ENCODE data around the gene IL20.

Gene IL20

DNA sequence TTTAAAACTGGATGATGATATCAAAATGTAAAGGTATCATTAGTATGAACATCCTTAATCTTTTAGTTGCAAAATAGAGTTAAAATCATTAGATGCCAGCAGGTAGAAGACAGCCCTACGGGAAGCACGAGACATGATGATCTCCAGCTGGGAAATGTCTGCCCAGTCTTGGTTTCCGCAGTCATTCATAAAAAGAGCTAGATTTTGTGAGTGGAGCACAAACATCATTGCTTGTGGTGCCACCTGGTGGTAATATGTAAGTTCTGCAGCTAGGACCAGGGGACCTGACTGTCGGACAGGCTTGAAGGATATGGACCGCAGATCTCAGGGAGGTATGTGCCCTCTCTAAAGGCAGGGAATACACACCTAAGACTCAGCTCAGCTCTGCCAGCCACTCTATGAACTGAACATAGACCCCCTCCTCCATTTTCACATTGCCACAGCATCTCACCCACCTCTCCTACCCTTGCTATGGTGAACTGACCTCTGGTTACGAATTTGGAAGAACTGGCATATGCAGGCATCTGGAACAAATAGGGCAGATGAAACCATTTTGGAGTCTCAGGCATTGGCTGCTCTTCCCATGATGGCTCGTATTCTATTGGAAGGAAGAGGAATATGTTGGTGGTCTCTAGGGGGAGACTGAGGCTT is 47.1 kb downstream of the IL20 start:
- peaks cover 12% of the 10 kb centered on the region for H3K4me1 ChIP-seq (ENCODE audit: low read length)
- no peak overlapping the region for H3K9ac ChIP-seq (ENCODE audit: low read length)
- peaks cover 9% of the 10 kb centered on the region for H3F3A ChIP-seq (ENCODE audit: insufficient read depth, low read length)
- TF ChIP-seq, protein P1, sequence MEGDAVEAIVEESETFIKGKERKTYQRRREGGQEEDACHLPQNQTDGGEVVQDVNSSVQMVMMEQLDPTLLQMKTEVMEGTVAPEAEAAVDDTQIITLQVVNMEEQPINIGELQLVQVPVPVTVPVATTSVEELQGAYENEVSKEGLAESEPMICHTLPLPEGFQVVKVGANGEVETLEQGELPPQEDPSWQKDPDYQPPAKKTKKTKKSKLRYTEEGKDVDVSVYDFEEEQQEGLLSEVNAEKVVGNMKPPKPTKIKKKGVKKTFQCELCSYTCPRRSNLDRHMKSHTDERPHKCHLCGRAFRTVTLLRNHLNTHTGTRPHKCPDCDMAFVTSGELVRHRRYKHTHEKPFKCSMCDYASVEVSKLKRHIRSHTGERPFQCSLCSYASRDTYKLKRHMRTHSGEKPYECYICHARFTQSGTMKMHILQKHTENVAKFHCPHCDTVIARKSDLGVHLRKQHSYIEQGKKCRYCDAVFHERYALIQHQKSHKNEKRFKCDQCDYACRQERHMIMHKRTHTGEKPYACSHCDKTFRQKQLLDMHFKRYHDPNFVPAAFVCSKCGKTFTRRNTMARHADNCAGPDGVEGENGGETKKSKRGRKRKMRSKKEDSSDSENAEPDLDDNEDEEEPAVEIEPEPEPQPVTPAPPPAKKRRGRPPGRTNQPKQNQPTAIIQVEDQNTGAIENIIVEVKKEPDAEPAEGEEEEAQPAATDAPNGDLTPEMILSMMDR (IDR thresholded peaks at IDR 0.05; ENCODE audit: low read length), result peak; percentile 93
- no peak for TF ChIP-seq EZH2phosphoT487 (IDR thresholded peaks at IDR 0.05; ENCODE audit: low read length)
- H3K4me2 ChIP-seq (ENCODE audit: low read depth, low read length), result no peak overlapping the region
- peak; percentile 88 for DNase-seq
- no peaks in the 10 kb centered on the region for H4K20me1 ChIP-seq (ENCODE audit: insufficient read depth, low read length)
- peaks cover 5% of the 10 kb centered on the region; the same call in 1 of the 2 replicates for H3K36me3 ChIP-seq (replicated peaks; ENCODE audit: insufficient read depth, low read length)
- no peak overlapping the region for H3K4me3 ChIP-seq (ENCODE audit: low read length)
- H3K9me2 ChIP-seq (replicated peaks; ENCODE audit: insufficient read depth, low read length), result no peaks in the 10 kb centered on the region
- H3K79me2 ChIP-seq (ENCODE audit: low read length), result peaks cover 52% of the 10 kb centered on the region
- H2AFZ ChIP-seq (ENCODE audit: low read length), result no peak overlapping the region
- no peak overlapping the region for H3K27ac ChIP-seq (ENCODE audit: low read length)
- no peaks in the 10 kb centered on the region for H3K27me3 ChIP-seq (replicated peaks; ENCODE audit: insufficient read depth, low read length)
- H3K9me3 ChIP-seq (replicated peaks; ENCODE audit: insufficient read depth, low read length), result no peaks in the 10 kb centered on the region

DNA sequence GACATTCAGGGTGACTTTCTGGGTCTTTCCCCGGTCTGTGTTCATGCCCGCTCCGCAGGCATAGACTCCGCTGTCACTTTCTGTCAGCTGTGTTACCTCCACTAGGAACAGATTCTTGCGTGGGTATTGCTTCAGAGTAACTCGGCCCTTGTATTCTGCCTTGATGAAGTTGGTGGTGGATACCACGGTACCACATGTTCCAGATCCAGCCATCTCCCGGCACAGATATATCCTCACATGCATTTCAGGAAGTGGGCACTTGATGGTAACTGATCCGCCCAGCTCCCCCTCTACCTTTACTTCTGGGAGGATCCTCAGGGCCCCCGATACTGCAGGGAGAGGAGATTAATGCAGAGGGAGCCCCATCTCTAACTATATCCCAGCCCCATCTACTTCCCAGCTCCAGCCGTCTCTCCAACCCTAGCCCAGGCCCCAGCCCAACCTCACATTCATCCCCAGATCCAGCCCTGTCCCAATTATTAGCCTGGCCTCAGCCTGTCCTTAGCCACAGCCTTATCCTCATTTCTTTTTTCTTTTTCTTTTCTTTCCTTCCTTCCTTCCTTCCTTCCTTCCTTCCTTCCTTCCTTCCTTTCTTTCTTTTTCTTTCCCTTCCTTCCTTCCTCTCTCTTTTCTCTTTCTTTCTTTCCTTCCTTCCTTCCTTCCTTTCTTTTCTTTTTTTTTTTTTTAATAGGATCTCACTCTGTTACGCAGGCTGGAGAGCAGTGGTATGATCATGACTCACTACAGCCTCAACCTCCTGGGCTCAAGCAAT is 48.5 kb downstream of the IL20 start:
- Histone ChIP-seq H3F3A (ENCODE audit: insufficient read depth, low read length) (peaks cover 9% of the 10 kb centered on the region), H3K4me2 (ENCODE audit: low read depth, low read length) (no peak overlapping the region), H3K9me3 (replicated peaks; ENCODE audit: insufficient read depth, low read length) (no peaks in the 10 kb centered on the region), H3K9ac (ENCODE audit: low read length) (no peak overlapping the region), H3K27ac (ENCODE audit: low read length) (no peak overlapping the region), H3K4me3 (ENCODE audit: low read length) (no peak overlapping the region), H4K20me1 (ENCODE audit: insufficient read depth, low read length) (no peaks in the 10 kb centered on the region), H2AFZ (ENCODE audit: low read length) (no peak overlapping the region), H3K9me2 (replicated peaks; ENCODE audit: insufficient read depth, low read length) (no peaks in the 10 kb centered on the region), H3K36me3 (replicated peaks; ENCODE audit: insufficient read depth, low read length) (peaks cover 5% of the 10 kb centered on the region; the same call in 1 of the 2 replicates), H3K79me2 (ENCODE audit: low read length) (peaks cover 66% of the 10 kb centered on the region), H3K4me1 (ENCODE audit: low read length) (peaks cover 19% of the 10 kb centered on the region), H3K27me3 (replicated peaks; ENCODE audit: insufficient read depth, low read length) (no peaks in the 10 kb centered on the region)
- DNase-seq, result no peak
- TF ChIP-seq EZH2 (optimal IDR thresholded peaks at IDR 0.05; ENCODE audit: low read depth, low read length), result no peak
- TF ChIP-seq, protein P1 (IDR thresholded peaks at IDR 0.05; ENCODE audit: low read length), result no peak
- no peak for TF ChIP-seq EZH2phosphoT487 (IDR thresholded peaks at IDR 0.05; ENCODE audit: low read length)

GRCh38 chr1:206915030-206915735 is 49.8 kb downstream of the IL20 start:
- no peak for TF ChIP-seq EZH2 (optimal IDR thresholded peaks at IDR 0.05; ENCODE audit: low read depth, low read length)
- TF ChIP-seq, protein P1 (IDR thresholded peaks at IDR 0.05; ENCODE audit: low read length), result no peak
- TF ChIP-seq EZH2phosphoT487 (IDR thresholded peaks at IDR 0.05; ENCODE audit: low read length), result no peak
- Histone ChIP-seq H3K4me2 (ENCODE audit: low read depth, low read length) (no peak overlapping the region), H3K27me3 (replicated peaks; ENCODE audit: insufficient read depth, low read length) (no peaks in the 10 kb centered on the region), H3K79me2 (ENCODE audit: low read length) (peaks cover 74% of the 10 kb centered on the region), H3F3A (ENCODE audit: insufficient read depth, low read length) (peaks cover 9% of the 10 kb centered on the region), H2AFZ (ENCODE audit: low read length) (no peak overlapping the region), H3K36me3 (replicated peaks; ENCODE audit: insufficient read depth, low read length) (peaks cover 5% of the 10 kb centered on the region; the same call in 1 of the 2 replicates), H4K20me1 (ENCODE audit: insufficient read depth, low read length) (no peaks in the 10 kb centered on the region), H3K9me2 (replicated peaks; ENCODE audit: insufficient read depth, low read length) (no peaks in the 10 kb centered on the region), H3K9ac (ENCODE audit: low read length) (no peak overlapping the region), H3K4me3 (ENCODE audit: low read length) (no peak overlapping the region), H3K9me3 (replicated peaks; ENCODE audit: insufficient read depth, low read length) (no peaks in the 10 kb centered on the region), H3K27ac (ENCODE audit: low read length) (no peak overlapping the region), H3K4me1 (ENCODE audit: low read length) (peaks cover 26% of the 10 kb centered on the region)
- no peak for DNase-seq

Measured in MM.1S (cell line).